ENCODE results near the gene NELFA.

The NELFA gene

GRCh38 chr4:1948892-1949436 lies 59.8 kb downstream of the NELFA start:
- Histone ChIP-seq H3K36me3 (ENCODE audit: control insufficient read depth, insufficient read depth, low read length) (peaks cover 21% of the 10 kb centered on the region), H3K27me3 (ENCODE audit: control insufficient read depth, insufficient read depth, low read length) (no peaks in the 10 kb centered on the region), H3K9me3 (ENCODE audit: control insufficient read depth, insufficient read depth, low read length) (no peaks in the 10 kb centered on the region), H3K4me1 (ENCODE audit: control insufficient read depth, insufficient read depth, low read length) (no peaks in the 10 kb centered on the region), H3K4me3 (ENCODE audit: low read depth, low read length) (no peak overlapping the region), H3K9ac (ENCODE audit: low read depth, low read length) (no peak overlapping the region)

DNA sequence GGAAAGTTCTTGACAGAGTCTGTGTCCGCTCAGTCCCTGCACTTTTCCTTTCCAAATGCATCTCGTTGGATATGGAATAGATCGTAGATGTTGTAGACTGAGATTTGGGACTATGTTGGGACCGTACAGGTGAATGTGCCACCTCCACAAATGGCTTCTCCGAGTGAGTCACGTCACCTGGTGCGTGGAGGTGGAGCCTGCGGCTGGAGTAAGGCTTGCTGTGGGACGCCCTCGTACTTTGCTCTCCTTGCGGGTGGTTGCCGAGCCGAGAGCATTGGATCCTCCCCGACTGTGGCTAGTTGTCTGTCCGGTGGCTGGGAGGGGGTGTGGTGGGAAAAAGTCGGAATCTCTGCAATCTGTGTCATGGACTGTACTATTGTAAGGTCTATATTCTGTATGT lies 60.5 kb downstream of the NELFA start:
- no peak overlapping the region for H3K9ac ChIP-seq (ENCODE audit: low read depth, low read length)
- no peaks in the 10 kb centered on the region for H3K4me1 ChIP-seq (ENCODE audit: control insufficient read depth, insufficient read depth, low read length)
- H3K36me3 ChIP-seq (ENCODE audit: control insufficient read depth, insufficient read depth, low read length) = peaks cover 21% of the 10 kb centered on the region
- no peaks in the 10 kb centered on the region for H3K9me3 ChIP-seq (ENCODE audit: control insufficient read depth, insufficient read depth, low read length)
- H3K27me3 ChIP-seq (ENCODE audit: control insufficient read depth, insufficient read depth, low read length) = no peaks in the 10 kb centered on the region
- no peak overlapping the region for H3K4me3 ChIP-seq (ENCODE audit: low read depth, low read length)

GRCh38 chr4:1945912-1946311 lies 62.9 kb downstream of the NELFA start:
- H3K9ac ChIP-seq (ENCODE audit: low read depth, low read length) = no peak overlapping the region
- no peaks in the 10 kb centered on the region for H3K4me1 ChIP-seq (ENCODE audit: control insufficient read depth, insufficient read depth, low read length)
- peaks cover 1% of the 10 kb centered on the region for H3K36me3 ChIP-seq (ENCODE audit: control insufficient read depth, insufficient read depth, low read length)
- no peak overlapping the region for H3K4me3 ChIP-seq (ENCODE audit: low read depth, low read length)
- H3K9me3 ChIP-seq (ENCODE audit: control insufficient read depth, insufficient read depth, low read length) = no peaks in the 10 kb centered on the region
- no peaks in the 10 kb centered on the region for H3K27me3 ChIP-seq (ENCODE audit: control insufficient read depth, insufficient read depth, low read length)

GRCh38 chr4:1945124-1945895 lies 63.5 kb downstream of the NELFA start:
- Histone ChIP-seq H3K27me3 (ENCODE audit: control insufficient read depth, insufficient read depth, low read length) (no peaks in the 10 kb centered on the region), H3K4me3 (ENCODE audit: low read depth, low read length) (no peak overlapping the region), H3K9ac (ENCODE audit: low read depth, low read length) (no peak overlapping the region), H3K4me1 (ENCODE audit: control insufficient read depth, insufficient read depth, low read length) (no peaks in the 10 kb centered on the region), H3K36me3 (ENCODE audit: control insufficient read depth, insufficient read depth, low read length) (no peaks in the 10 kb centered on the region), H3K9me3 (ENCODE audit: control insufficient read depth, insufficient read depth, low read length) (no peaks in the 10 kb centered on the region)

DNA sequence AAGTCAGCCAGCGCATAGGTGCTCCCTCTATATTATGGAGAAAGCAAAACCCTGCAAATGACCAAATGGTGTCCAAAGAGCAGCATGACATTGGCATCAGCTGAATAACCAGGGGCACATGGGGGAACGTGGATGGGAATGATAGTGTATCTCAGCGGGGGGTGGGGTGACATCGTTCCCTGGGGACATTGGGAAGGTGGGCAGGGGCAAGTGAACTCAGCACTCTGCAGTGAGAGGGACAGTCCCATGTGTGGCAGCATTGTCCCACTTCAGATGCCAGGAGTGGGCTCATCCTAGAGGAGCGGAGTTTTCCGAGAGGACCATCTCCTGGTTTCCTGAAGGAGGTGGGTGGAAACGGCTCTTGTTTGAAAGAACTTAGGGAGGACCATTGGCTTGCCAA lies 64.8 kb downstream of the NELFA start:
- Histone ChIP-seq H3K36me3 (ENCODE audit: control insufficient read depth, insufficient read depth, low read length) (peaks cover 6% of the 10 kb centered on the region), H3K4me3 (ENCODE audit: low read depth, low read length) (no peak overlapping the region), H3K27me3 (ENCODE audit: control insufficient read depth, insufficient read depth, low read length) (no peaks in the 10 kb centered on the region), H3K9ac (ENCODE audit: low read depth, low read length) (no peak overlapping the region), H3K9me3 (ENCODE audit: control insufficient read depth, insufficient read depth, low read length) (no peaks in the 10 kb centered on the region), H3K4me1 (ENCODE audit: control insufficient read depth, insufficient read depth, low read length) (no peaks in the 10 kb centered on the region)

DNA sequence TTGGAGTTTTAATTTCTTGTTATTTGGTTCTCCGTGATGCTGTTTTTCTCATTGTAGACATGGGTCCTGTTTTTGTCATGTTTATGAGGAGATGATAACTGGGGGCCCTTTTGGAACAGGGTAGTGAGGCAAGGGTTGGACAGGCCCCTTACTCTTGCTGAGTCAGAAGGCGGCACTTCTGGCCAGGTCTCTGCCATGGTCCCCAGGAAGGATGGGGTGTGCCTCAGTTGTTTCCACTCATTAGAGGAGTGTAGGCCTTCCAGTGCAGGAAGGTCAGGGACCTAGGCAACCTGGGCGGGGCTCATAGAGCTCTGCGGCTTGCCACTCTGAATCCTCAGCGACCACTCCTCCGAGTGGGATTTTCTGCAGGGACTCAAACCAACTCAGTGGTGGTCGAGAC lies 68.2 kb downstream of the NELFA start:
- no peaks in the 10 kb centered on the region for H3K27me3 ChIP-seq (ENCODE audit: control insufficient read depth, insufficient read depth, low read length)
- no peak overlapping the region for H3K4me3 ChIP-seq (ENCODE audit: low read depth, low read length)
- peaks cover 6% of the 10 kb centered on the region for H3K36me3 ChIP-seq (ENCODE audit: control insufficient read depth, insufficient read depth, low read length)
- H3K9ac ChIP-seq (ENCODE audit: low read depth, low read length) = no peak overlapping the region
- no peaks in the 10 kb centered on the region for H3K9me3 ChIP-seq (ENCODE audit: control insufficient read depth, insufficient read depth, low read length)
- no peaks in the 10 kb centered on the region for H3K4me1 ChIP-seq (ENCODE audit: control insufficient read depth, insufficient read depth, low read length)

DNA sequence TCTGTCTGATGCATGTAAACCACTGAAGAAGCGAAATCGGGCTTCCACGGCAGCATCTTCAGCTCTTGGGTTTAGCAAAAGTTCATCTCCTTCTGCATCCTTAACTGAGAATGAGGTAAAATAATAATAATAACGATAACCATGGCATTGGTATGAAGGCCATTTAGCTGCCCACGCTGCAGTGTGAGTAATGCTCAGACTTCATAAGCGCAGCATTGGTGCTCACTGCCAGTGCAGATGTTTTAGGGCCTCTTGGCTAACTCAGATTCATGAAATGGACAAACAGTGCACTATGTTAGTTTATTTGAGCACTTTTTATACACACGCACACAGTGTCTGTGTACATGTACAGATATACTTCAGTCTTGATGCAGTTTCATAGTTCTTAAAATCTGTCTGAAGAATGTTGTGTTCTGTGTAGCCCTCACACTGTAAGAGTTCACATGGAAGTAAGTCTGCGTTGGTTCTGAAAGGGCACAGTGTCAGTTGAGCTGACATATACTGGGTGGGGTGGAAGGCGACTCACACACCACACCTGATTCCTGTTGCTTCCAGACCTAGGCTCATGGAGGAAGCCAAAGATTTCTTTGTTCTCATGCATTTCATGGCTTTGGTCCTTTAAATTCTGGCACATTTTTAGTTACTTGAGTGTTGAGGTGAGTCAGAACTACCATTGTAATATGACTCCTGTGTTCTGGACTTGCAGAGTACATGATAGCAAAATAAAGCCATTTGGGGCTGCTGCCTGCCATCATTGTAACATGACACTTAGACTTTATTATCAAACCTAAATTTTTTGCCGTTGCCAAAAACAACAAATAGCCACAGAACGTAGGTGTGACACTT lies 68.9 kb downstream of the NELFA start:
- peaks cover 6% of the 10 kb centered on the region for H3K36me3 ChIP-seq (ENCODE audit: control insufficient read depth, insufficient read depth, low read length)
- H3K4me3 ChIP-seq (ENCODE audit: low read depth, low read length) = no peak overlapping the region

GRCh38 chr4:1938027-1938426 lies 70.7 kb downstream of the NELFA start:
- no peak overlapping the region for H3K4me3 ChIP-seq (ENCODE audit: low read depth, low read length)
- H3K4me1 ChIP-seq (ENCODE audit: control insufficient read depth, insufficient read depth, low read length) = no peaks in the 10 kb centered on the region
- no peak overlapping the region for H3K9ac ChIP-seq (ENCODE audit: low read depth, low read length)
- peaks cover 6% of the 10 kb centered on the region for H3K36me3 ChIP-seq (ENCODE audit: control insufficient read depth, insufficient read depth, low read length)
- H3K27me3 ChIP-seq (ENCODE audit: control insufficient read depth, insufficient read depth, low read length) = no peaks in the 10 kb centered on the region
- no peaks in the 10 kb centered on the region for H3K9me3 ChIP-seq (ENCODE audit: control insufficient read depth, insufficient read depth, low read length)

More for the DNA sequence above, 68.9 kb downstream of the NELFA start:
- Histone ChIP-seq H3K4me1 (ENCODE audit: control insufficient read depth, insufficient read depth, low read length) (no peaks in the 10 kb centered on the region), H3K9ac (ENCODE audit: low read depth, low read length) (no peak overlapping the region), H3K27me3 (ENCODE audit: control insufficient read depth, insufficient read depth, low read length) (no peaks in the 10 kb centered on the region), H3K9me3 (ENCODE audit: control insufficient read depth, insufficient read depth, low read length) (no peaks in the 10 kb centered on the region)

- H3K9me3 ChIP-seq (ENCODE audit: control insufficient read depth, insufficient read depth, low read length) = no peaks in the 10 kb centered on the region
- no peak overlapping the region for H3K4me3 ChIP-seq (ENCODE audit: low read depth, low read length)
- H3K9ac ChIP-seq (ENCODE audit: low read depth, low read length) = no peak overlapping the region
- H3K27me3 ChIP-seq (ENCODE audit: control insufficient read depth, insufficient read depth, low read length) = no peaks in the 10 kb centered on the region
- H3K36me3 ChIP-seq (ENCODE audit: control insufficient read depth, insufficient read depth, low read length) = peaks cover 11% of the 10 kb centered on the region
- no peaks in the 10 kb centered on the region for H3K4me1 ChIP-seq (ENCODE audit: control insufficient read depth, insufficient read depth, low read length)
Measured at GRCh38 chr4:1937550-1937949, 71.2 kb downstream of the NELFA start.

GRCh38 chr4:1933700-1934099 lies 75.1 kb downstream of the NELFA start:
- H3K36me3 ChIP-seq (ENCODE audit: control insufficient read depth, insufficient read depth, low read length) = peaks cover 14% of the 10 kb centered on the region
- no peaks in the 10 kb centered on the region for H3K27me3 ChIP-seq (ENCODE audit: control insufficient read depth, insufficient read depth, low read length)
- no peak overlapping the region for H3K4me3 ChIP-seq (ENCODE audit: low read depth, low read length)

GRCh38 chr4:1932736-1933135 lies 76.0 kb downstream of the NELFA start:
- Histone ChIP-seq H3K4me3 (ENCODE audit: low read depth, low read length) (no peak overlapping the region), H3K27me3 (ENCODE audit: control insufficient read depth, insufficient read depth, low read length) (no peaks in the 10 kb centered on the region), H3K9me3 (ENCODE audit: control insufficient read depth, insufficient read depth, low read length) (no peaks in the 10 kb centered on the region), H3K4me1 (ENCODE audit: control insufficient read depth, insufficient read depth, low read length) (no peaks in the 10 kb centered on the region), H3K36me3 (ENCODE audit: control insufficient read depth, insufficient read depth, low read length) (peaks cover 14% of the 10 kb centered on the region), H3K9ac (ENCODE audit: low read depth, low read length) (no peak overlapping the region)

More at GRCh38 chr4:1933700-1934099, 75.1 kb downstream of the NELFA start:
- Histone ChIP-seq H3K4me1 (ENCODE audit: control insufficient read depth, insufficient read depth, low read length) (no peaks in the 10 kb centered on the region), H3K9ac (ENCODE audit: low read depth, low read length) (no peak overlapping the region), H3K9me3 (ENCODE audit: control insufficient read depth, insufficient read depth, low read length) (no peaks in the 10 kb centered on the region)
